Measurements from ENCODE around the gene PLEKHM3.

- no peak for TF ChIP-seq CTCF (IDR thresholded peaks at IDR 0.05)
- no peak for TF ChIP-seq POLR2A (IDR thresholded peaks at IDR 0.05)
- no peak for TF ChIP-seq EP300 (IDR thresholded peaks at IDR 0.05)
Observed at GRCh38 chr2:207928079-207928478, 97.2 kb downstream of the PLEKHM3 start.
